Mesenteric fat pad (tissue), 1 donor: ENCODE data around the gene AUP1. TPM values are rescaled to one million over a fixed set of nuclear protein-coding genes. Genes with fewer than 3 reads are reported as not detected.
"Not testable (repeated sequence)": the region's sequence is repeated elsewhere in the genome, so short reads cannot be mapped to it uniquely, and the experiment has no call there.

ENCODE experiments used
- DNase-seq: peaks from one replicate; pipeline ENCODE4 v3.0.0-alpha.2; 2020; ENCODE audit warnings: low spot score
- long read RNA-seq: library from polyadenylated mRNA; unstranded; transcript quantifications from one replicate; pipeline ENCODE4 v2.0.0, GENCODE V29; 2020
- total RNA-seq: library from RNA; stranded (reverse); fragmentation: NEBNext Ultra II Directional; extraction: Animal tissue kit (Norgen Biotek cat#: 25700); gene quantifications from one replicate; pipeline ENCODE4 v1.2.1, GENCODE V29; 2021
- donor health status: DM: yes; HTN: yes; CAD: no.

The AUP1 gene, protein sequence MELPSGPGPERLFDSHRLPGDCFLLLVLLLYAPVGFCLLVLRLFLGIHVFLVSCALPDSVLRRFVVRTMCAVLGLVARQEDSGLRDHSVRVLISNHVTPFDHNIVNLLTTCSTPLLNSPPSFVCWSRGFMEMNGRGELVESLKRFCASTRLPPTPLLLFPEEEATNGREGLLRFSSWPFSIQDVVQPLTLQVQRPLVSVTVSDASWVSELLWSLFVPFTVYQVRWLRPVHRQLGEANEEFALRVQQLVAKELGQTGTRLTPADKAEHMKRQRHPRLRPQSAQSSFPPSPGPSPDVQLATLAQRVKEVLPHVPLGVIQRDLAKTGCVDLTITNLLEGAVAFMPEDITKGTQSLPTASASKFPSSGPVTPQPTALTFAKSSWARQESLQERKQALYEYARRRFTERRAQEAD
- 112 TPM for total RNA-seq
- long read RNA-seq, transcript AUP1-204 (11 exons, 1,645 nt): minor isoform, 18 of 700 reads
- long read RNA-seq, transcript AUP1-202 (12 exons, 1,581 nt): minor isoform, 11 of 700 reads
- long read RNA-seq, transcript AUP1-201 (12 exons, 1,695 nt): major isoform, 557 of 700 reads
- long read RNA-seq, partial matches to known transcripts: 20 of 700 reads
- long read RNA-seq, other reads (novel, unspliced or antisense): 91 of 700 reads

DNA sequence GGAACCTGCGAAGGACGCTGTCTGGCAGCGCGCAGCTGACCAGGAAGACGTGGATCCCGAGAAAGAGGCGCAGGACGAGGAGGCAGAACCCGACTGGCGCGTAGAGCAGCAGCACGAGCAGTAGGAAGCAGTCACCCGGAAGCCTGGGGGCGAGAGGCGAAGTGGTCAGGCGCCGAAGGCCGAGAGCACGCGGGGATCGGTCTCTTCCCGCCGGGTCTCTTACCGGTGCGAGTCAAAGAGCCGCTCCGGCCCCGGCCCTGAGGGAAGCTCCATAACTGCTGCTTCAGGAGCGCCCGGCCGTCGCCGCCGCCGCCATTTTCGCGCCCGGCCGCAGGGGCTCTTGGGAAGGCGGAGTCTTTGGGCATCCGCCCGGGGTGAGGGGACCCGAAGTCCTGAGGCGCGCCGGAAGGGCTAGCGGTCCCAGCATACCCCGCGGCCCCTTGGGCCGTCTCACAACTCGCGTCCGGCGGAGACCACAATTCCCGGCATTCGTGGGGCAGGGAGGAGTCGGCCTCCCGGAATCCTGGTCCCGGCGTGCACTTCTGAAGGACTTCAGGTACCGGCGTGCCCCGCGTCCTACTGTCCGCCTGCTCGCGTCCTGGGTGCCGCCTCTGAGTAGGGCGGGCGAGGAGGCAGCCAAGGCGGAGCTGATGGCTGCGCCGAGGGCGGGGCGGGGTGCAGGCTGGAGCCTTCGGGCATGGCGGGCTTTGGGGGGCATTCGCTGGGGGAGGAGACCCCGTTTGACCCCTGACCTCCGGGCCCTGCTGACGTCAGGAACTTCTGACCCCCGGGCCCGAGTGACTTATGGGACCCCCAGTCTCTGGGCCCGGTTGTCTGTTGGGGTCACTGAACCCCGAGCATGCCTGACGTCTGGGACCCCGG lies at the start of gene AUP1, which contains the start of gene HTRA2:
Gene AUP1 (minus strand): TSS at position 350 of the 882 bp plus-strand sequence. CDS start 77 bp downstream, at position 273.
Gene HTRA2 (plus strand): TSS at position 577 of the 882 bp plus-strand sequence. CDS start 74 bp downstream, at position 651.
- peak; percentile 99 for DNase-seq

DNA sequence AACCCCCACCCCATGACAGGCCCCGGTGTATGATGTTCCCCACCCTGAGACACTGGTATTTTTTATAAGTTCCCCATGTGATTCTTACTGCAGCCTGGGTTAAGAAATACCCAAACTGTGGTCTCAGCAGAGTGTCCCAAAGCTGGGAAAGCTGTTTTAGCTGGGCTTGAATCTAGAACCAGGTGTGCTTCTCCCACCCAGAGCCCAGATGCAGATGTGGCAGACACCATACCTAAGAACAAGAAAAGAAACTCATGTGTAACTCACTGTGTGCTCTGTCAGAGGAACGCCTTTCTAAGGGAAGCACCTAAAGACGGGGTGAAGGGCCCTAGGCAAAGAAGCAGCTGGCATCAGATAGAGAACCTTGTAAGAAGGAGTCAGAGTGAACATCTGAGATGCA lies 48.9 kb upstream of the AUP1 start:
- no peak for DNase-seq

DNA sequence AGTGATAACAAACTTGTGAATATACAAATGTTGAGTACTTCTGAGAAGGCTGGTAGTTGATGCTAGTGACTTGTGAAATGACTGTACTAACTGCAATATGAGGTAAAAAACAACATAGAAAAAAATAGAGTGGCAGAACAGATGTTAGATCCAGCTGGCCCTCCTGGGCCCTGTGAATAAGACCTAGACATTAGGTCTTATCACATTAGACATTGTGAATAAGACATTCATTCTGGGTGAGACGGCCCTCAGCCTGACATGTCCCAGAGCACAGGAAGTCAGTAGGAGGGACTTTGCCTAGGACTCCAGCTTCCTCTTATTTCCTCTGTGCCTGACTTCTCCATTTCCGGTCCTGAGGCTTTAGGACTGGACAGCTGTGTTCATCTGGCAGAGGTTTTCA lies 47.9 kb upstream of the AUP1 start:
- no peak for DNase-seq

DNA sequence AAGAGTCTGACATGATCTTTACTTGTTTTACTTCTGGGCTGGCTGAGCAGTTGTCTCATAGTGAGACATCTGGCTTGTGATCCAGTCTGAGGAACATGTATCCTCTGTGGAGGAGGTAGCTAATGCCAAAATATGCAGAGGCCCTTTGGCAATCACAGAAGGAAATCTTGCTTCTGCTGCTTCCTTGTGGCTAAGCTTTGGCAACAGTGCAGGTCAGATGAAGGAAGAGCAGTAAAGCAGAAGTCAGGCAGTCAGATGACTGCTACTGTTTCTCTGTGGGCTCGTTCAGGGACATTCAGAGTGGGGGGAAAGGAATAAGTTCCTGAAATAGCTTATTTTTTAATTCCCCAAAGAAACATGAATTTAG lies 47.3 kb upstream of the AUP1 start:
- no peak for DNase-seq

DNA sequence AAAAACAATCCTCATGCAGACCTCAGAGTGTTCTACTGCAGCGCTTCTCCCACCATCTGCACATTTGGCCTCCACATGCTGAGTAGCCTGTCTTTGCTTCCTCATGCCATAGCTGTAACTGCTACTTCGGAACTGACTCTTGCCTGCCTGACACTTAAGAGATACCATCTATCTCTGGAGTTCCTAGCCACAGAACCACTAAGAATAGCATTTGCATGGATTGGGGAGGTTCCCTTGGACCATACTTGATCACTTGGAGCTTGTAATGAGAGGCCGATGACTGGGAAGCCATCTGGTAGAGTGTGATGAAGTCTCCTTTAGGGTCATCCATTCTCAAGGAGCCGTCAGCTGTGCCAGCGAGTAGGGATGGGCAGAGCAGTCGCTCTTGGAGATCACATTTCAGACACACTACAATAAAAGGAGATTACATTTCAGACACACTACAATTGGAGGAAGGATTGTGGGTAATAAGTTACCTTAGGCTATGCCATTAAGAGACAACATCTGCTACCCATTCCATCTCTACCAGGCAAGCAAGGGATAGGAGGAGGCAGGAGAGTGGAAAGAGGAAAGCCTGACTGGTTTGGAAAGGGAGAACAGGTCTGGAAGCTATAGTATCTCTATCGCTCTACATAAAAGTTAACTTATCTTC lies 46.8 kb upstream of the AUP1 start:
- DNase-seq: no peak

DNA sequence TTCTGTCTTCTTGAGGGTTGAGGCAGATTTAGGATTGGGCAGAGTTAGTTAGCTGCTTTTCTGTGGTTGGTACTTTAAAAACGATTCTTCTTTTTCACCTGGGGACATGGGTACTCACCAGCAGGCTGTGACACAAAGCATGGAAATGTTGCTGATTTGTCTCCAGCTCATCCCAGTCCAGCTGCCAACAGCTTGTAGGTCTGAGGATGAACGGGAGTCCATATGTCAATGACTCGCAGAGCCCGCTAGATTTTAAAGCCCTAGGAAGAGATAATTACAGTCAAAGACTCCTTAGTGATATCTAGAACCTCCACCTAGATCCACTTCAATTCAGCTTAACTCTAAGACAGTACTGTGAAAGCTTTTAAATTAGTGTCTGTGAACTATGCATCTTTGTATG lies 45.8 kb upstream of the AUP1 start:
- DNase-seq: no peak

DNA sequence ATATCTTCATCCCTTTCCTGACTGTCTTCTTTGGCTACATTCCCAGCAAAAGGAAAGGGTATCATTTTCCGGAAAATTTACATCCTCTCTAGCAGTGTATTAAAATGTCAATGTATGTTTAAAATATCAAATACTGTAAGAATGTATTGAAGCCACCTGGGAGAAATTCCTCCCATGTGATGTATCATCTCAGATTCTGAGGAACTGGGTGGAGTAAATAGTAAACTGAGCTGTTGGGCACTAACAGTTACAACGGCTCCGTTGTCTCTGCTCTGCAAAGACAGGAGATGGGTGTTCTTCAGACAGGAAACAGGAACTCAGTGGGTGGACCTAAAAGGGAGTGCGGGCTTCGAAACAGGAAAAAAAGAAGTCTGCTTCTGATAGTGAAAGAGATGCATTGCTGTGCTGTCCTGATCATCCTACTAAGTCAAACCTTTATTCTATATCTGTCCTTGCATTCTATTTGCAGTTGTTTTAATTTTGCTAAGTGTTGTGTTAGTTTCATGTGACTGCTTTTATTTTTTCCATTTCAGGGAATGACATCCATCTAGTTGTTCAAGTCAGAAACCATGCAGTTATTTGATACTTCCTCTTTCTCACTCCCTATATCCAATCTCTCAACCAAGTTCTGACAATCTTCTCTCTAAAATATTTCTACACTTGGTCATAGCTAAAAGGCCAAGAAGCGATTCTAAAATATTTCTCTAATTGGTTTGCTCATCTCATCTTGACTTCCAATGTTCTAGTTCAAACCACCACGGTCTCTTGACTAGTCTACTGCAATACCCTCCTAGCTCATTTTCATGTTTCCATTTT lies 44.4 kb upstream of the AUP1 start:
- DNase-seq: no peak

DNA sequence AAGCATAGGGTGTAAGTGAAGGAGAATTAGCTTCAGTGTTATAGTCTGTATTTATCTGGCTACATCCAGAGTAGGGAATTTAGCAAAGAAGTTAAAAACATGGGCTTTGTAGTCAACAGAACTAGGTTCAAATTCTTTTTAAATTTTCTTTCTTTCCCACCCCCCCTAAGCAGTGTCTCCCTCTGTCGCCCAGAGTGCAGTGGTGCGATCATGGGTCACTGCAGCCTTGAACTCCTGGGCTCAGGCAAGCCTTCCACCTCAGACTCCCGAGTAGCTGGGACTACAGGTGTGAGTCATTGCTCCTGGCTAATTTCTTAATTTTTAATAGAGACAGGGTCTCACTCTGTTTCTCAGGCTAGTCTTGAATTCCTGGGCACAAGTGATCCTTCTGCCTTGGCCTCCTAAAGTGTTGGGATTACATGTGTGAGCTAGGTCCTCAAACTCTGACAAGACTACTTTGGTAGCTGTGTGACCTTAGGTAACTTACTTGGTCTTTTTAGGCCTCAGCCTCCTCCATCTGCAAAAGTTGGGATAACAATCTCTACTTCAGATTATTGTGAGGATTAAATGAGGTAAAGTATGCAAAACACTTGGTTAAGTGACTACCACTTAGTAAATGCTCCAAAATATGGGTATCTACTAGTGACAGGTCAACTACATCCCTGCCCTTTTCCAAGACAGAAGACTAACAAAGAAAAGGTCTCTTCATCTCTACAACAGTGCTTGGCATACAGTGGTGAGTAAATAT lies 42.8 kb upstream of the AUP1 start:
- DNase-seq: no peak

DNA sequence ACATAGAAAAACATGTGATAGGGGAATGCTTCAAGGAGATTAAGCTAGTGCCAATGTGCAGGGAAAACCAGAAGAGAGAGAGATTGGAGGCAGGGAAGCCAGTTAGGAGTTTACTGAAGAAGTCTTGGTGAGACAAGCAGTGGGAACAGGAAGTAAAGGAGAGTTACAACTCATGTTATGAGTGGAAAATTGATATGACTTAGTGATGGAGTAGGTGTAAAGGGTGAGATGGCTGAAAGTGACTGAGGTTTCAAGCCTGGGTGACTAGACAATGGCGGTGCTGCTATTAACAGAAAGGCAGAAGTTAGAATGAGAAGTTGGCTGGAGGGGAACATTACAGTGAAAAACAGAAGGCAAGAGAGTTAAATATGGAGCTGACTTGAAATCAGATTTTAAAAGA lies 41.6 kb upstream of the AUP1 start:
- no peak for DNase-seq

DNA sequence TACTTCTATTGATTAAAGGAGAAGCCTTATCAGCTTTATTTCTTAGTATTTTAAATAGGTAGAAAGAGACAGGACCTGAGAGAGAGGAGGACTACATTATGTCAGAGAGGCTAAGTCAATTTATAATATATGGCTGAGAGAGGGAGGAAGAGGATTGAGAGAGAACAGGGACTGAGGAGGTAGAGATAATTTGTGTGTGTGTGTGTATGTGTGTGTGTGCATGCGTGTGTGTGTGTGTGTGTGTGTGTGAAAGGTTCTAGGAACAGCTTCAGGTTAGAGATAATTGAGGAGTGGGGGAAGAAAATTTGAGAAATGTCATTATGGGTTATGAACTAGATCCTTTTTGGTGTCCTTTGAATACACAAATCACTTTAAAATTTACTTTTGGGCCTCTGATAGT lies 40.2 kb upstream of the AUP1 start:
- DNase-seq: no peak

DNA sequence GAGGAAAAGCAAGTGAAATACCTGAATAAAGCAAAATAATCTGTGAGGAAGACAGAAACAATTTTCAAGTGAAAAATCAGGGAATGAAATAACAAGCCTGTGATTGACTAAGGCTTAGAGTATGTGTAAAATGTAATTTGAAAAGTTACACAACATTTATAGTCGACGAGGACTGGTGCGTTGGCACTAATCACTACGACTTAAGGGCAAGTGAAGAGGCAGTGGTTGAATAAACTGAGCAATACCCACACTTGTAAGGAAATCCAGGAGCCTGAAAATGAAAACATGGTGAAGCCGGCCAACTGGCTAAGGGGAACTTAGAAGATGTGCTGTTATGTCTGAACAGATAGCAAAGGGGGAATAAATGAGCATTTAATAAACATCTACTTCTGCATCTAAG lies 38.4 kb upstream of the AUP1 start:
- no peak for DNase-seq

DNA sequence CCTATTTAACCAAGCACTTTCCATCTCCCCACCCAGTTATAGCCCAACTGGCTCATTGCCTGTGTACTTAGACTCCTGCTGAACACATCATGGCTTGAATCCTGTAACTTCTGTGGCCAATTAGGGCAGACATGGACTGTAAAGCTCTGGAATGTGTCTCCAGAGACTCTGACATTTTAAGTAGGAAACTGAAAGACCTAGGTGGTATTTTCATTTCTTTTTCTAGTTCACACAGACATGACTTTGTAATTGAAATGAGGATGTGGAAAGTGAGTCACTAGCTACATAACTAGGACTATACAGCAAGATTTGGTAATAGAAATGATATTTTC lies 37.2 kb upstream of the AUP1 start:
- DNase-seq: no peak

DNA sequence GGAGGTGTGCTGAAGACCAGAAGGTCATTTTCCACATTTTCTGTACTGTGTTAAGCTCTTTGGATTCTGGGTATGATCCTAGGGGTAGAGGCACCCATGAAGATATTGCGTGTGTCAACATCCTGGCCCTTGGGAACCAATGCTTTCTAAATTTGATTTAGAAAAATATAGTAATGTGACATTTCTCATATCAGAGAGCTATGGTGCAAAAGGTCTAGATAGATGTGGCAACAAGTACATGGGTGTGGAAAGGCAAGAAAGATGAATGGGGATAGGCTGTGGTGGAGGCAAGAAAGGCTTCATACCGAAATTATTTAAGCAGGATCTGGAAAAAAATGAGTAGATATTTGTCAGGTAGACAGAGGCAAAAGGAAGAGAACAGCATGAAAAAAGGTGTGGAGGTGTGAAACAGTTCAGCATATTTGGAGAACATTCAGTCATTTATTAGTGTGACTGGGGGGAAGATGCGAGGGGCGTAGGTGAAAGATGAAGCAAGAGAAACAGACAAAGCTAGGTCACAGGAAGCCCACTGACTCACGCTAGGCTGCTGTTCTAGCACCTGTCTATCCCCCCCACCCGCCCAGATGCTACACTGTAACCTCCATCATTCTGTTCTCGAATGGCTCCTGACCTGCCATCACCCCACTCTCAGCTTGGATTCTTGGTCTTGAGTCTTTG lies 36.7 kb upstream of the AUP1 start:
- no peak for DNase-seq

DNA sequence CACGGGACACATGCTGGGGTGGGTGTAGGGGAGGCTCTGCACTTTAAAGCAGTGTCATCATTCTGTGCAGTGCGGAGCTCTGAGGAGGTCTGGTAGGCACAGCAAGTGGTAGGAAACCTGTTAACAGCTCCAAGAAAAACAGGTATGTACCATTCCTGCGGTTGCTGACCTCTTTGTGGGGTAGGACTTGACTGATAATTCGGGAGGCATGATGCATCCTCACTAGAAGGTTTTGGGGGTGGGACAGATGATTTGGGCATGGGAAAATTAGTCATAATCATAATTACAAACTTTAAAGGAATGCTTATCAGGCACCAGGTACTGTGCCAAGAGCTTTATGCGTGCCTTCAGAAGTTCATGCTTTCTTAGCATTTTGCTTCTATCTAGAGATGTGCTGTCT lies 34.7 kb upstream of the AUP1 start:
- DNase-seq: no peak

DNA sequence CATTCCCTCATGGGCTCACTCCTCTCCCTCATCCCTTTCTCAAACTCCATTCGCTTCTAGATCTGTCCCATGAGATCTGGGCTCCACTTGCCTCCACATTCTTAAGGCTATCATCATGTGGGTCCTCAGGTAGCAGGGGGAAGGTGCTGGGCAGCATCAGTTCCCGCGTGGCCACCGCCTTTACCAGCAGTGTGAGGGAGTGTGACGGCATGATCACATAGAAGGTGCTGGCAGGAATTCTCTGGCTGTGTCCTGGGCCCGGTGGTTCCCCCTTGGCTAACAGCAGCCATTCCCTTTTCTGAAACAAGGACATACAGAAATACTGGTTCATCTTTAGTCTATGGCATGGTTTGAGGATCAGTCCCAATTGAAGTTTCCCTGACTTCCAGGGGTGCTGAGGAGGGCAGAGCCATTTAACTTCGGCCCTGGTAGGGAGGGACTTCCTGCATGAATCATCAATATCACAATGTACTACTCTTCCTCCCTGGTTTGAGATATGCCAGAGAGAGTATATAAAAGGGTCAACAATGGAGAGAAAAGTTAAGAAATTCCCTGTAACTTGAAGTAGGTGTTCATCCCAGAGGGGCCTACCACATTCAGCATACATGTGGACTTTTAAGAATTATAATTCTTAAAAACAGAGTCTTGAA lies 32.7 kb upstream of the AUP1 start:
- no peak for DNase-seq

DNA sequence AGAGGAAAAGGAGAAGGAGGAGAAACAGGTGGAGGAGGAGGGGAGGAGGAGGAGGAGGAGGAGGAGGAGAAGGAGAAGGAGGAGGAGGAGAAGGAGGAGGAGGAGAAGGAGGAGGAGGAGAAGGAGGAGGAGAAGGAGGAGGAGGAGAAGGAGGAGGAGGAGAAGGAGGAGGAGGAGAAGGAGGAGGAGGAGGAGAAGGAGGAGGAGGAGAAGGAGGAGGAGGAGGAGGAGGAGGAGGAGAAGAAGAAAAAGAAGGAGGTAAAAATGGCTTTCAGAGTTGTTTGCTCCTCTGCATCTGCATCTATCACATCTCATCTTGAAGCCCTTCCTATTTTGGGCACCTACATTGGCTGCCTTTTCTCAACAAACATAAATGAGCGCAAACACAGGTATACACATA lies 31.5 kb upstream of the AUP1 start:
- DNase-seq: not testable (repeated sequence)

DNA sequence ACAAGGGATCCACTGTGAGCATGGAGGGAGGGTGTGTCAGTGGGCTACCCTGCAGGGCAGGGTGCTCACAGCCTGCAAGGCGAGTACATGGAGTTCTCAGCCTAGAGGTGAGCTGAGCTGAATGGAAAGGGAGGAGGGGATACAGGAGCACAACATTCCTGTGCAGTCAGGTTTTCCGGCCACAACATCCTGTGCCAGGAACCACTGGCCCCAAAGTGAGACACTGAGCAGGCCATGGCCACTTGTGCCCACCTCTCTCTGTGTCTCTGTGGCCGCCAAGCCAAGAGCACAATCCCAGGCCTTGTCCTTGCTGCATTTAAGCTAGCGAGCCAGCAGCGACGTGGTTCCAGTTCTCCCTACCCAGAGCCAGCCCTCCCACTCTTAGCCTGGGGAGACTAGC lies 31.1 kb upstream of the AUP1 start:
- DNase-seq: no peak

DNA sequence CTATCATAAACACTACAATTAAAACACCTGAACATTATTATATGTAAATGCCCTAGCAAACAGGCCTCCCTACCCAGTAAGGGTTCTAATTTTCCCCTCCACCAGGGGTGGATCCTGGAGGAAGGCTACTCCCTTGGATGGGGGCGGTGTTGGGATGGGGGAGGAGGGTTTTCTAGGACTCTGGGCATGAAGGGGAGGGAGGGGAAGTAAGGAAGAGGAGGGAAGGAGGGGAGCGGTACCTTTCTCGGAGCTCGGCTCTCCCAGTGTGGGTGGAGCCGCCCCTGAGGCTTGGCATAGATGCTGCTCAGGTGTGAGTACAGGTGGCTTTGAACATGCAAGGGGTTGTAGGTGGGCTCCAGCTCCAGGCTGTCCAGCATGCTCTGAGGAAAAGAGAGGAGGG lies 30.4 kb upstream of the AUP1 start:
- no peak for DNase-seq
